Measurements from ENCODE around the gene GTSE1. TPM values are rescaled to one million over a fixed set of nuclear protein-coding genes. Genes with fewer than 3 reads are reported as not detected.

The GTSE1 gene
- total and polyA plus RNA-seq, 2 donors (not counting 1 experiment from before 2014, with no cell fraction given), result 2.0 to 3.6 TPM

GRCh38 chr22:46280063-46280817 lies 16.4 kb upstream of the GTSE1 start:
- DNase-seq (ENCODE audit: low read depth in 2 of 2), result no peak
- Histone ChIP-seq H3K79me2 (ENCODE audit: control insufficient read depth, insufficient read depth, low read length) (no peaks in the 10 kb centered on the region), H3K4me2 (ENCODE audit: extremely low read depth, insufficient read depth, low read length) (no peak overlapping the region), H3K4me3 (replicated peaks in 1 of 4; ENCODE audit: control extremely low read depth in 1 of 4, insufficient read depth in 1 of 4, low read depth in 3 of 4, low read length in 4 of 4) (no peak overlapping the region), H3K27me3 (ENCODE audit: control insufficient read depth, insufficient read depth, low read length) (no peaks in the 10 kb centered on the region), H3K27ac (ENCODE audit: insufficient read depth, low read length) (no peak overlapping the region), H3K9me3 (ENCODE audit: control insufficient read depth, insufficient read depth, low read depth, low read length) (no peaks in the 10 kb centered on the region), H3K9ac (ENCODE audit: insufficient read depth, low read length) (no peak overlapping the region), H4K20me1 (ENCODE audit: control insufficient read depth, extremely low read depth, insufficient read depth, low read length) (no peaks in the 10 kb centered on the region), H2AFZ (ENCODE audit: low read length) (no peak overlapping the region), H3K36me3 (ENCODE audit: control insufficient read depth, insufficient read depth, low read length) (peaks cover 28% of the 10 kb centered on the region), H3K4me1 (ENCODE audit: control insufficient read depth, extremely low read depth, insufficient read depth, low read length) (no peaks in the 10 kb centered on the region)
- no peak for TF ChIP-seq EZH2 (IDR thresholded peaks at IDR 0.05; ENCODE audit: low read length, missing control alignments)
- TF ChIP-seq CTCF (conservative IDR thresholded peaks at IDR 0.05 in 1 of 2, IDR thresholded peaks at IDR 0.05 in 1 of 2; ENCODE audit: low read depth in 1 of 2, low read length in 2 of 2), result no peak

- Histone ChIP-seq H3K36me3 (ENCODE audit: control insufficient read depth, insufficient read depth, low read length) (peaks cover 30% of the 10 kb centered on the region), H3K9ac (ENCODE audit: insufficient read depth, low read length) (no peak overlapping the region), H3K79me2 (ENCODE audit: control insufficient read depth, insufficient read depth, low read length) (no peaks in the 10 kb centered on the region), H3K4me2 (ENCODE audit: extremely low read depth, insufficient read depth, low read length) (no peak overlapping the region), H3K4me3 (replicated peaks in 1 of 4; ENCODE audit: control extremely low read depth in 1 of 4, insufficient read depth in 1 of 4, low read depth in 3 of 4, low read length in 4 of 4) (no peak overlapping the region), H4K20me1 (ENCODE audit: control insufficient read depth, extremely low read depth, insufficient read depth, low read length) (no peaks in the 10 kb centered on the region), H3K27me3 (ENCODE audit: control insufficient read depth, insufficient read depth, low read length) (no peaks in the 10 kb centered on the region), H3K9me3 (ENCODE audit: control insufficient read depth, insufficient read depth, low read depth, low read length) (no peaks in the 10 kb centered on the region), H2AFZ (ENCODE audit: low read length) (no peak overlapping the region), H3K27ac (ENCODE audit: insufficient read depth, low read length) (no peak overlapping the region), H3K4me1 (ENCODE audit: control insufficient read depth, extremely low read depth, insufficient read depth, low read length) (no peaks in the 10 kb centered on the region)
- TF ChIP-seq CTCF (conservative IDR thresholded peaks at IDR 0.05 in 1 of 2, IDR thresholded peaks at IDR 0.05 in 1 of 2; ENCODE audit: low read depth in 1 of 2, low read length in 2 of 2) (no peak), EZH2 (IDR thresholded peaks at IDR 0.05; ENCODE audit: low read length, missing control alignments) (no peak)
- no peak for DNase-seq (ENCODE audit: low read depth in 2 of 2)
These were observed 15.6 kb upstream of the GTSE1 start for GRCh38 chr22:46280999-46281623.

- H3K79me2 ChIP-seq (ENCODE audit: control insufficient read depth, insufficient read depth, low read length), result no peaks in the 10 kb centered on the region
- no peak overlapping the region for H3K4me3 ChIP-seq (replicated peaks in 1 of 4; ENCODE audit: control extremely low read depth in 1 of 4, insufficient read depth in 1 of 4, low read depth in 3 of 4, low read length in 4 of 4)
- no peak overlapping the region for H3K4me2 ChIP-seq (ENCODE audit: extremely low read depth, insufficient read depth, low read length)
- no peaks in the 10 kb centered on the region for H3K9me3 ChIP-seq (ENCODE audit: control insufficient read depth, insufficient read depth, low read depth, low read length)
- no peaks in the 10 kb centered on the region for H3K27me3 ChIP-seq (ENCODE audit: control insufficient read depth, insufficient read depth, low read length)
- no peak for DNase-seq (ENCODE audit: low read depth in 2 of 2)
- no peaks in the 10 kb centered on the region for H4K20me1 ChIP-seq (ENCODE audit: control insufficient read depth, extremely low read depth, insufficient read depth, low read length)
- peaks cover 35% of the 10 kb centered on the region for H3K36me3 ChIP-seq (ENCODE audit: control insufficient read depth, insufficient read depth, low read length)
- no peak overlapping the region for H3K27ac ChIP-seq (ENCODE audit: insufficient read depth, low read length)
- H3K9ac ChIP-seq (ENCODE audit: insufficient read depth, low read length), result no peak overlapping the region
- no peak for TF ChIP-seq EZH2 (IDR thresholded peaks at IDR 0.05; ENCODE audit: low read length, missing control alignments)
- no peaks in the 10 kb centered on the region for H3K4me1 ChIP-seq (ENCODE audit: control insufficient read depth, extremely low read depth, insufficient read depth, low read length)
- no peak overlapping the region for H2AFZ ChIP-seq (ENCODE audit: low read length)
These were observed 14.6 kb upstream of the GTSE1 start for GRCh38 chr22:46281866-46282678.

All from fibroblast of lung (primary cell).